Liver (tissue), 9 donors: Measurements from ENCODE around the gene MYO16. TPM values are rescaled to one million over a fixed set of nuclear protein-coding genes. Genes with fewer than 3 reads are reported as not detected.

Source experiments
- DNase-seq: peaks from one replicate; pipeline ENCODE4 v3.0.0-alpha.2; 2017; ENCODE audit warnings: low spot score
- H3K27ac ChIP-seq, 2 donors: one replicate each; pipeline ENCODE4 v1.7.0; 2013; ENCODE audit warnings: inconsistent platforms in 2 of 2, low read length in 2 of 2, control low read depth in 1 of 2, low read depth in 1 of 2, mild to moderate bottlenecking in 1 of 2
- H3K27me3 ChIP-seq, 4 donors: one replicate each; pipeline versions ENCODE4 v1.6.1 to v1.7.0; 2013; ENCODE audit warnings: low read length in 3 of 4, inconsistent platforms in 1 of 4, mild to moderate bottlenecking in 1 of 4, moderate library complexity in 1 of 4; ENCODE audit not compliant: control insufficient read depth in 4 of 4, insufficient read depth in 4 of 4
- H3K36me3 ChIP-seq, 4 donors: one replicate each; pipeline versions ENCODE4 v1.6.1 to v1.7.0; 2013; ENCODE audit warnings: low read length in 3 of 4, mild to moderate bottlenecking in 3 of 4, low read depth in 1 of 4, moderate library complexity in 1 of 4; ENCODE audit not compliant: control insufficient read depth in 4 of 4, insufficient read depth in 3 of 4
- H3K4me1 ChIP-seq, 4 donors: one replicate each; pipeline versions ENCODE4 v1.6.1 to v1.7.0; 2013; ENCODE audit warnings: low read length in 3 of 4, mild to moderate bottlenecking in 3 of 4, moderate library complexity in 1 of 4; ENCODE audit not compliant: control insufficient read depth in 4 of 4, insufficient read depth in 4 of 4
- H3K4me3 ChIP-seq, 3 donors: one replicate each; pipeline versions ENCODE4 v1.6.1 to v1.7.0; 2013; ENCODE audit warnings: low read length in 3 of 3, control low read depth in 1 of 3, low read depth in 1 of 3, mild to moderate bottlenecking in 1 of 3
- H3K9ac ChIP-seq, 2 donors: one replicate each; pipeline ENCODE4 v1.7.0; 2013; ENCODE audit warnings: low read length in 2 of 2, mild to moderate bottlenecking in 2 of 2, moderate library complexity in 2 of 2, control low read depth in 1 of 2, low read depth in 1 of 2
- H3K9me3 ChIP-seq, 4 donors: one replicate each; pipeline versions ENCODE4 v1.6.1 to v1.7.0; 2013; ENCODE audit warnings: low read length in 3 of 4; ENCODE audit not compliant: control insufficient read depth in 4 of 4
- FOXA1 ChIP-seq: IDR thresholded peaks from 2 replicates; pipeline ENCODE4 v1.6.1; 2016; ENCODE audit warnings: antibody characterized with exemption
- GABPA ChIP-seq, 2 donors: IDR thresholded peaks in 1 of 2; conservative IDR thresholded peaks in 1 of 2; 2 replicates each; pipeline ENCODE4 v1.6.1; 2016; ENCODE audit warnings: antibody characterized with exemption in 2 of 2, mild to moderate bottlenecking in 1 of 2, moderate library complexity in 1 of 2
- HNF4G ChIP-seq: IDR thresholded peaks from 2 replicates; pipeline ENCODE4 v1.6.1; 2016; ENCODE audit warnings: antibody characterized with exemption
- JUND ChIP-seq, 2 donors: IDR thresholded peaks; 2 replicates each; pipeline ENCODE4 v1.6.1; 2016; ENCODE audit warnings: antibody characterized with exemption in 2 of 2
- NR2F2 ChIP-seq: IDR thresholded peaks from 2 replicates; pipeline ENCODE4 v1.6.1; 2016; ENCODE audit warnings: antibody characterized with exemption
- RAD21 ChIP-seq, 2 donors: IDR thresholded peaks; 2 replicates each; pipeline ENCODE4 v1.6.1; 2016; ENCODE audit warnings: antibody characterized with exemption in 2 of 2, mild to moderate bottlenecking in 2 of 2
- RXRA ChIP-seq, 2 donors: IDR thresholded peaks; 2 replicates each; pipeline ENCODE4 v1.6.1; 2017 to 2018; ENCODE audit warnings: antibody characterized with exemption in 2 of 2, mild to moderate bottlenecking in 1 of 2
- SP1 ChIP-seq: IDR thresholded peaks from 2 replicates; pipeline ENCODE4 v1.6.1; 2018; ENCODE audit warnings: antibody characterized with exemption, mild to moderate bottlenecking
- TAF1 ChIP-seq: conservative IDR thresholded peaks from 2 replicates; pipeline ENCODE4 v1.6.1; 2016; ENCODE audit warnings: antibody characterized with exemption, mild to moderate bottlenecking
- WGBS: extraction: QIAGEN DNeasy Blood & Tissue Kit; methylation state at CpG from one replicate; pipeline ENCODE4 v1.1.7; 2013; 5-methylcytosine and 5-hydroxymethylcytosine counted together
- polyA plus RNA-seq, 2 donors: library from polyadenylated mRNA; stranded (reverse) in 1 of 2; unstranded in 1 of 2; fragments of 200-250 nt in 1 of 2; fragments of >200 nt in 1 of 2; fragmentation: Nextera tagmentation in 1 of 2; extraction: Ambion mirVana in 1 of 2; gene quantifications; one replicate each; pipeline versions ENCODE4 v1.2.1 to v1.2.3, GENCODE V29; 2013 to 2015
- total RNA-seq, 2 donors: library from RNA; depleted of rRNA; stranded (reverse); fragments of >200 nt; gene quantifications; one replicate each; pipeline ENCODE4 v1.2.3, GENCODE V29; 2014
- TF ChIP-seq, protein P1 (sequence below): fragments of 150-350 bp; IDR thresholded peaks from 2 replicates; pipeline ENCODE4 v1.5.1; 2017; ENCODE audit warnings: improper control_type of control experiment, low read depth, low read length; ENCODE audit not compliant: missing input control
- TF ChIP-seq, protein P2 (sequence below): IDR thresholded peaks from 2 replicates; pipeline ENCODE4 v1.6.1; 2016; ENCODE audit warnings: antibody characterized with exemption
- TF ChIP-seq, protein P3 (sequence below): IDR thresholded peaks from 2 replicates; pipeline ENCODE4 v1.6.1; 2016; ENCODE audit warnings: antibody characterized with exemption, mild to moderate bottlenecking
- TF ChIP-seq, protein P4 (sequence below): IDR thresholded peaks from 2 replicates; pipeline ENCODE4 v1.6.1; 2016; ENCODE audit warnings: antibody characterized with exemption
- donor health status: healthy.
- donor health status: healthy.
- donor health status: healthy.
- donor health status: healthy.
- donor health status: healthy.

Gene MYO16
- total and polyA plus RNA-seq, 4 donors = 0.37 to 1.1 (median 0.68) TPM

DNA sequence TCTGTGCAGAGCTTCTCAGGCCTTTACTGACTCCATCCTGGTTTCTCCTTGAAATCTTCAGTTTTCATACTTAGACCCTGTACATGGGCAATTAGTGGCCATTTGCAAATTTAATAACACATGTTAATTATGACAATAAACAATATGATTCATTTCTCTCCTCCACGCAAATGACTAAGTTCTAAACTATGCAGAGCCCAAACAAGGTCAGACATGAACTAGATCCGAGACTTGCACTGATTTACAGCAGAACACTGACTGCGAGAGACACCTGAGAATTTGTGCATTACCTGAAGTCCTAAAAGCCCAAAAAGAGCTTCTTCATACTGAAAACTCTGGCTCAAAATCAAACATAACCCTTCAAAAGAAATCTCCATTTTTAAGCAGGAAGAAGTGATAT, 521.8 kb downstream of the MYO16 start:
- Histone ChIP-seq H3K27me3 (no peaks in the 10 kb centered on the region), H3K36me3 (no peaks in the 10 kb centered on the region), H3K9ac (no peak overlapping the region), H3K4me3 (no peak overlapping the region), H3K9me3 (no peaks in the 10 kb centered on the region), H3K4me1 (no peaks in the 10 kb centered on the region), H3K27ac (no peak overlapping the region)
- TF ChIP-seq FOXA1 = no peak
- no peak for TF ChIP-seq TAF1
- TF ChIP-seq GABPA (IDR thresholded peaks at IDR 0.05 in 1 of 2, conservative IDR thresholded peaks at IDR 0.05 in 1 of 2) = no peak
- TF ChIP-seq, protein P1, sequence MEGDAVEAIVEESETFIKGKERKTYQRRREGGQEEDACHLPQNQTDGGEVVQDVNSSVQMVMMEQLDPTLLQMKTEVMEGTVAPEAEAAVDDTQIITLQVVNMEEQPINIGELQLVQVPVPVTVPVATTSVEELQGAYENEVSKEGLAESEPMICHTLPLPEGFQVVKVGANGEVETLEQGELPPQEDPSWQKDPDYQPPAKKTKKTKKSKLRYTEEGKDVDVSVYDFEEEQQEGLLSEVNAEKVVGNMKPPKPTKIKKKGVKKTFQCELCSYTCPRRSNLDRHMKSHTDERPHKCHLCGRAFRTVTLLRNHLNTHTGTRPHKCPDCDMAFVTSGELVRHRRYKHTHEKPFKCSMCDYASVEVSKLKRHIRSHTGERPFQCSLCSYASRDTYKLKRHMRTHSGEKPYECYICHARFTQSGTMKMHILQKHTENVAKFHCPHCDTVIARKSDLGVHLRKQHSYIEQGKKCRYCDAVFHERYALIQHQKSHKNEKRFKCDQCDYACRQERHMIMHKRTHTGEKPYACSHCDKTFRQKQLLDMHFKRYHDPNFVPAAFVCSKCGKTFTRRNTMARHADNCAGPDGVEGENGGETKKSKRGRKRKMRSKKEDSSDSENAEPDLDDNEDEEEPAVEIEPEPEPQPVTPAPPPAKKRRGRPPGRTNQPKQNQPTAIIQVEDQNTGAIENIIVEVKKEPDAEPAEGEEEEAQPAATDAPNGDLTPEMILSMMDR = no peak
- TF ChIP-seq SP1 = no peak
- DNase-seq = no peak
- 93% methylated on average over 3 of the region's 3 CpGs for WGBS

DNA sequence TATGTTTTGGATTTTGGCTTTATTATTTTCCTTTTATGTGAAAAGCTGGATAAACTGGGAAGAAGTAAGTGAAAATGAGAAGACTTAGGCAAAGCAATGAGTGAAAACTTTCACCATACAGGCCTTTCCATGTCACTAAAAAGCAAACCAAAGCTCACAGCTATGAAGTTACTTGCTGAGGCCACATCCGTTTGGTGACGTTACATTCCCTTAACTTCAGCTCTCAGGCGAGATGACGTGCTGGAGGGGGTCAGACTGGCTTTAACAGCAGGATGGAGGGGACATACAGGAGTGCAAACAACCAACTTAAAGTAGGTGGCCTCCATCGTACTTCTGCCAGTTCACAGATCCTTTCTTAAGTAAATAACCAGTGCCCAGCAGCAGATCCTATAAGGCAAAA, 522.3 kb downstream of the MYO16 start:
- no peak overlapping the region for H3K27ac ChIP-seq
- no peak overlapping the region for H3K4me3 ChIP-seq
- H3K9ac ChIP-seq = no peak overlapping the region
- H3K4me1 ChIP-seq = no peaks in the 10 kb centered on the region
- H3K9me3 ChIP-seq = no peaks in the 10 kb centered on the region
- DNase-seq = no peak
- TF ChIP-seq, protein P2, sequence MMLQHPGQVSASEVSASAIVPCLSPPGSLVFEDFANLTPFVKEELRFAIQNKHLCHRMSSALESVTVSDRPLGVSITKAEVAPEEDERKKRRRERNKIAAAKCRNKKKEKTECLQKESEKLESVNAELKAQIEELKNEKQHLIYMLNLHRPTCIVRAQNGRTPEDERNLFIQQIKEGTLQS = no peak
- TF ChIP-seq FOXA1 (no peak), TAF1 (no peak), RAD21 (IDR thresholded peaks at IDR 0.05) (no peak), JUND (IDR thresholded peaks at IDR 0.05) (no peak), HNF4G (no peak), GABPA (IDR thresholded peaks at IDR 0.05 in 1 of 2, conservative IDR thresholded peaks at IDR 0.05 in 1 of 2) (no peak), SP1 (no peak), RXRA (IDR thresholded peaks at IDR 0.05) (no peak), NR2F2 (no peak)
- TF ChIP-seq, protein P1 = no peak
- TF ChIP-seq, protein P3, sequence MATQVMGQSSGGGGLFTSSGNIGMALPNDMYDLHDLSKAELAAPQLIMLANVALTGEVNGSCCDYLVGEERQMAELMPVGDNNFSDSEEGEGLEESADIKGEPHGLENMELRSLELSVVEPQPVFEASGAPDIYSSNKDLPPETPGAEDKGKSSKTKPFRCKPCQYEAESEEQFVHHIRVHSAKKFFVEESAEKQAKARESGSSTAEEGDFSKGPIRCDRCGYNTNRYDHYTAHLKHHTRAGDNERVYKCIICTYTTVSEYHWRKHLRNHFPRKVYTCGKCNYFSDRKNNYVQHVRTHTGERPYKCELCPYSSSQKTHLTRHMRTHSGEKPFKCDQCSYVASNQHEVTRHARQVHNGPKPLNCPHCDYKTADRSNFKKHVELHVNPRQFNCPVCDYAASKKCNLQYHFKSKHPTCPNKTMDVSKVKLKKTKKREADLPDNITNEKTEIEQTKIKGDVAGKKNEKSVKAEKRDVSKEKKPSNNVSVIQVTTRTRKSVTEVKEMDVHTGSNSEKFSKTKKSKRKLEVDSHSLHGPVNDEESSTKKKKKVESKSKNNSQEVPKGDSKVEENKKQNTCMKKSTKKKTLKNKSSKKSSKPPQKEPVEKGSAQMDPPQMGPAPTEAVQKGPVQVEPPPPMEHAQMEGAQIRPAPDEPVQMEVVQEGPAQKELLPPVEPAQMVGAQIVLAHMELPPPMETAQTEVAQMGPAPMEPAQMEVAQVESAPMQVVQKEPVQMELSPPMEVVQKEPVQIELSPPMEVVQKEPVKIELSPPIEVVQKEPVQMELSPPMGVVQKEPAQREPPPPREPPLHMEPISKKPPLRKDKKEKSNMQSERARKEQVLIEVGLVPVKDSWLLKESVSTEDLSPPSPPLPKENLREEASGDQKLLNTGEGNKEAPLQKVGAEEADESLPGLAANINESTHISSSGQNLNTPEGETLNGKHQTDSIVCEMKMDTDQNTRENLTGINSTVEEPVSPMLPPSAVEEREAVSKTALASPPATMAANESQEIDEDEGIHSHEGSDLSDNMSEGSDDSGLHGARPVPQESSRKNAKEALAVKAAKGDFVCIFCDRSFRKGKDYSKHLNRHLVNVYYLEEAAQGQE = no peak
- TF ChIP-seq, protein P4, sequence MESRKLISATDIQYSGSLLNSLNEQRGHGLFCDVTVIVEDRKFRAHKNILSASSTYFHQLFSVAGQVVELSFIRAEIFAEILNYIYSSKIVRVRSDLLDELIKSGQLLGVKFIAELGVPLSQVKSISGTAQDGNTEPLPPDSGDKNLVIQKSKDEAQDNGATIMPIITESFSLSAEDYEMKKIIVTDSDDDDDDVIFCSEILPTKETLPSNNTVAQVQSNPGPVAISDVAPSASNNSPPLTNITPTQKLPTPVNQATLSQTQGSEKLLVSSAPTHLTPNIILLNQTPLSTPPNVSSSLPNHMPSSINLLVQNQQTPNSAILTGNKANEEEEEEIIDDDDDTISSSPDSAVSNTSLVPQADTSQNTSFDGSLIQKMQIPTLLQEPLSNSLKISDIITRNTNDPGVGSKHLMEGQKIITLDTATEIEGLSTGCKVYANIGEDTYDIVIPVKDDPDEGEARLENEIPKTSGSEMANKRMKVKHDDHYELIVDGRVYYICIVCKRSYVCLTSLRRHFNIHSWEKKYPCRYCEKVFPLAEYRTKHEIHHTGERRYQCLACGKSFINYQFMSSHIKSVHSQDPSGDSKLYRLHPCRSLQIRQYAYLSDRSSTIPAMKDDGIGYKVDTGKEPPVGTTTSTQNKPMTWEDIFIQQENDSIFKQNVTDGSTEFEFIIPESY = no peak
- no peaks in the 10 kb centered on the region for H3K36me3 ChIP-seq
- WGBS = 82% methylated on average over 5 of the region's 5 CpGs
- no peaks in the 10 kb centered on the region for H3K27me3 ChIP-seq
